Endometrial microvascular endothelial cells (primary cell): Measurements from ENCODE around the gene SMPDL3A. TPM values are rescaled to one million over a fixed set of nuclear protein-coding genes. Genes with fewer than 3 reads are reported as not detected.

Experiments
- in situ Hi-C: cut with HindIII; loops from 2 replicates; pipeline ENCODE4 v1.10.0; 2017; ENCODE audit warnings: low sequenced_read_pairs, low pct_unique_long_range_greater_than_20kb; ENCODE audit errors: inconsistent ontology term
- total RNA-seq: library from RNA; depleted of rRNA; stranded (reverse); fragments of >200 nt; gene quantifications from one replicate; pipeline ENCODE4 v1.2.3, GENCODE V29; 2015; ENCODE audit errors: inconsistent ontology term

SMPDL3A gene
- total RNA-seq, 1 donor from 2014 or later: 1.6 TPM

DNA sequence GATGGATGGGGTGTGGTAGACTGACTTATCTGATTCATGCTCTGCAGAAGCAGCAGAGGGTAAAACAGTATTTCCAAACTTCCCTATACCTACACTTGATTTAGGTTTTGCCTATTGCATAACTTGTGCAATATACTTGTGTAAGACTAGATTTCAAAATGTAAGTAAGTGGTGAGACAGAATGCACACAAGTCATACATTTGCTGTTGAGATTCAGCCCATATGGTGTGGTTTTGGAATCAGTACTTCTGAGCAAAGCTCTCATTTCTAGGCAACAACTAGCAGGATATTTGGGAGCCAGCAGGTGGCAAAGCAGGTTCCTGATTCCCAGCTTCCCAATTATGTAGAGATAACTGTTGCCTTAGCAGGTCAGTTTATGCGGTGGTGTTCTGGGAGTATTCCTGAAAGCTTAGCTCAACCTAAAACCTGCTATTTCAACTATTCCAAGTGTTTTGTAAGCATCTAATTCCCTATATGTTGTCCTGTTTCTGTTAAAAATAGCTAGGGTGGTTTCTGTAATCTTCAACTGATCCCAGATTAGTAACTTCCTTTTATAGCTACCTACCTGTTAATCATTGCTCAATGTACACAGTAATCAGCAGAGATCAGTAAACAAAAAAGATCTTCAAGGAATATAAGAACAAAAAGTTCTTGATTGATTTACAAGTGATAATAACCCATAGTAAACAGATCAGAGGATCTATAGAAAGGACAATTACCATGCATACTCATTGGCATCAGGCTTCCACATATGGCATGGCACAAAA lies 18.0 kb upstream of the SMPDL3A start:
- in situ Hi-C loops: no loop called here

DNA sequence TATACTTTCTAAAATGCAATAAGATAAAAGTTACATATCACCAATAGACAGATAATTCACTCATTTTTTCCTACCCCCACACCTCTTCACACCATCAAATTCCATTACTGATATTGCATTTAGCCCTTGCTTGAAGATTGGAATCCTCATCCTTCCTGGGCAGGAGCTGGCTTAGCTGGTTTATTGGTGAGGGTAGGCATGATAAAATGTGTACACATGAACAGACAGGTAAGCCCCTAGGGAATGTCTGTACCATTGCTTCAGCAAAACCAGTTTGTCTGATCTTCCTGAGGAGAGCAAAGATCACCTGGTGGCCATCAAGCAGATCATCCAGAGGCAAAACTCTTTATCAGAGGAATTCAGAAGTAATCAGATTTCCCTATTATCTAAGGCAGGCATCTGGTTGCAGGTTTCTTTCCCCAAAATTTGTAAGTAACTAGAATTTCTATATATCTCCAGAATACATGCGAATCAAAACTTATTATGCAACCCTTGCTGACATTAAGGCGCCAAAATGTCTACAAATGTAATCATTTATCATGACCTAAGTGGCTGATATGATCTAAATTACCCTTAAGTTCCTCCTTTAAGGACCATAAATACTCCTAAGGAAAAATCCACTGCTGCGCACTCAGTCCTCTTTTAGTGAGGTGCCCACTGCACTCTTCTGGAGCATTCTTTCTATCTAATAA lies 16.2 kb upstream of the SMPDL3A start:
- in situ Hi-C loops: no loop called here

DNA sequence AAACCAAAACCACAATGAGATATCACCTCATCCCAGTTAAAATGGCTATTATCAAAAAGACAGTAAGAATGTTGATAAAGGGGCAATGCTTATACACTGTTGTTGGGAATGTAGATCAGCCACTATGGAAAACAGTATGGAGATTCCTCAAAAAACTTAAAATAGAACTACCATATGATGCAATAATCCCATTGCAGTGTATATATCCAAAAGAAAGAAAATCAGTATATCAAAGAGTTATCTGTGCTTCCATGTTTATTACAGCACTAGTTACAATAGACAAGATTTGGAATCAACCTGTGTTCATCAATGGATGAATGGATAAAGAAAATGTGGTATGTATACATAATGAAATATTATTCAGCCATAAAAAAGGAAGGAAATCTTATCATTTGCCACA lies 13.1 kb upstream of the SMPDL3A start:
- in situ Hi-C loops: no loop called here

DNA sequence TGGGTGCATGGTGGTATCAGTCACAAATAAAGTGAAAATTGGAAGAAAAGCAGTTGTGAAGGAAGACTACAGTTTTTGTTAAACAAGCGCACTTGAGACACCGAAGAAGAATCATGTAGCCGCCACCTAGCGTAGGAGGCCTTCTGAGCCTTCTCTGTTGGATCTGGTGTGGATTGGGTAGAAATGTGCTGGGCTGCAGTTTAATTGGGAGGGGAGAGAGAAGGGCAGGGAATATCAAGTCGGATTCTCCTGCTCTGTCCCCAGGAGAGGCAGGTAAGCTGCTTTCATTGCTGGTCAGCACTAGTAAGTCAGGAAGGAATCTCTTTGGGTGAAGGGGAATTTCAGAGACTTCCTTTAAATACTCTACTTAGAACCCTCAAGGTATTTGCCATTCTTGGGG lies 10.8 kb upstream of the SMPDL3A start:
- in situ Hi-C loops: no loop called here

DNA sequence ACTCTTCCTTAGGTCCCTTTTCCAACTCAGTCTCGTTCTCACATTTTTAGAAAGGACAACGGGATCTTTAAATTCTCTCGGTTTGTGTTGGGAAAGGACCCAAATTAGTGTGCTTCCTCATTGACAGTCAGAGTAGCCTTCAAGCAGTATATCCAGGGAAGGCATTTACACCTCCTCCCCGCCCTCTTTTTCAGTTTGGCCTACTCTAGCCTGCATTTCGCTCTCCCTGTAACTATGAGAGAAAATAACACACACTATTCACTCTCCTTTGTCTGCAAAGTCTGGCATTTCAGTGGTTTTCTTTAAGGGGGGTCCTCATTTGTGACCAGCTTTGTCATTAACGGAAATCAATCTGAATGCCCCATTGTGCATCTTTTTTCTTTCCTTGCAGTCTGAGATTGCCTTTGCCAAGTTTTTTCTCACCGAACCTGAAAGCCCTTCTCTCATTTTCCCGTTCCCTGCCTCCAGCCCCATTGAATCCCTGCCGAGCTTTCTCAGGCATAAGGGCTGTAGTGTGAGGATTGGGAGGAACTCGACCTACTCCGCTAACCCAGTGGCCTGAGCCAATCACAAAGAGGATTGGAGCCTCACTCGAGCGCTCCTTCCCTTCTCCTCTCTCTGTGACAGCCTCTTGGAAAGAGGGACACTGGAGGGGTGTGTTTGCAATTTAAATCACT lies 9.9 kb upstream of the SMPDL3A start:
- in situ Hi-C loops: no loop called here

DNA sequence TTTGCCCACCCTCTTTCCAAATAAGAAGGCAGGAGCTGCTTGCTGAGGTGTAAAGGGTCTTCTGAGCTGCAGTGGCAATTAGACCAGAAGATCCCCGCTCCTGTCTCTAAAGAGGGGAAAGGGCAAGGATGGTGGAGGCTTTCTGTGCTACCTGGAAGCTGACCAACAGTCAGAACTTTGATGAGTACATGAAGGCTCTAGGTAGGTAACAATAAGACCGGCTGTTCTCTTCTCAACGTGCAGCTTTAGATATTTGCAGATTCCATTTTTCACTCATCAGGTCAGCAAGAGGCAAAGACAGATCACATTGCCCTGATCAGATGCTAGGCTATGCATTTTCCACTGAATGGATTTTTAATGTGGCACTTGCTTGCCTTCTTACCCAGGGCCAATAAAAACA lies 9.4 kb upstream of the SMPDL3A start, which contains the start of gene FABP7:
Gene FABP7 (plus strand): TSS at position 50 of the 400 bp plus-strand sequence. CDS start 79 bp downstream, at position 129.
- in situ Hi-C loops: no loop called here

DNA sequence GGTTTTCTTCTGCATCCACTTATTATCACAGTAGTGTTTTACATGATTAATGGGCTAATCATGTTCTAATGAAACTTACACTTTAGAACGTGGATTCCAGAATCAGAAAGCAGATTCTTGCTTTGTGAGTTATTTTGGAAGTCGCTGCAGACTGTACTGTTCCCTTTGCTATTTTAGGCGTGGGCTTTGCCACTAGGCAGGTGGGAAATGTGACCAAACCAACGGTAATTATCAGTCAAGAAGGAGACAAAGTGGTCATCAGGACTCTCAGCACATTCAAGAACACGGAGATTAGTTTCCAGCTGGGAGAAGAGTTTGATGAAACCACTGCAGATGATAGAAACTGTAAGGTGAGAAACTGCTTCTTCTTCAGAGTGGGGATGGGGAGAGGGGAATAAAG lies 8.9 kb upstream of the SMPDL3A start:
- in situ Hi-C loops: no loop called here

DNA sequence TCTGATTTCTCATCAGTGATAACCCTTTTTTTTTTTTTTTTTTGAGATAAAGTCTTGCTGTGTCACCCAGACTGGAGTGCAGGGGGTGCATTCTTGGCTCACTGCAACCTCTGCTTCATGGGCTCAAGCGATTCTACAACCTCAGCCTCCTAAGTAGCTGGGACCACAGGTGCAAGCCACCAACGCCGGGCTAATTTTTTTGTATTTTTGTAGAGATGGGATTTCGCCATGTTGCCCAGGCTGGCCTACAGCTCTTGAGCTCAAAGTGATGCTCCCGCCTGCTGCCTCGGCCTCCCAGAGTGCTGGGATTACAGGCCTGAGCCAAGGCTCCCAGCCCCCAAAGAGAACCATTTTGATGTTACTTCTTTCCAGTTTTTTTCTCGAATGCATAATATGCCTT lies 7.3 kb upstream of the SMPDL3A start:
- in situ Hi-C loops: no loop called here

DNA sequence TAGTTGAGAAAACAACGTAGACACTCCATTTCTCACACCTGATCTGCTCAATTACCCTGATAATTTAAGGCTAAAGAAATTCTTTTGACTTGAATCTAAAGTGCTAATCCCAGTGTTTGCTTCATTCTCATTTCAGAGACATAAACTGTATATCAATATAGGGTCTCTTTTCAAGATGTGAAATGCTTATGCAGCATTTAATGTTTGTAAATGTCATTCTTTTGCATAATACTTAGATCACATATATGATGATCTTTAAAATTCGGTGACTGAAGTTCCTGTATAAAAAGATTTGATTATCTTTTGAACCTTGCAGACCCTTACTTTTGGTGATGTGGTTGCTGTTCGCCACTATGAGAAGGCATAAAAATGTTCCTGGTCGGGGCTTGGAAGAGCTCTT lies 5.7 kb upstream of the SMPDL3A start:
- in situ Hi-C loops: no loop called here

DNA sequence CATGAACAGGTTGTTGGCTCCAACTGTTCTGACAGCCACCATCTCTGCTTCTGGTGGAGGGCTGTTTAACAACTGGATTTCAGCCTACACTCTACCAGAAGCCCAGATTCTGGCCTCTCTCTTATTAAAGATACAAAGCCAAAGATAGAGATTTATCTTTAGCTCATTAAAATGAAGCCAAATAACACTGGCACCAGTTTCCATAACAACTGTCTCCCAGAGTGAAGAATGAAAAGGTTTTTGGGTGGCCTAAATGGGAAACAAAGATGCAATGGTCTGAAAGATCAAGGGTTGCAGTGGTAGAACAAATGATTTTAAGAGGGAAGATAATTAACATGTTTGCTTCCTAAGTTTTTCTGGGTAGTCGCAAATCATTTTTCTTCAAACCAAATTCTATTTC lies 3.2 kb upstream of the SMPDL3A start:
- in situ Hi-C loops: no loop called here

DNA sequence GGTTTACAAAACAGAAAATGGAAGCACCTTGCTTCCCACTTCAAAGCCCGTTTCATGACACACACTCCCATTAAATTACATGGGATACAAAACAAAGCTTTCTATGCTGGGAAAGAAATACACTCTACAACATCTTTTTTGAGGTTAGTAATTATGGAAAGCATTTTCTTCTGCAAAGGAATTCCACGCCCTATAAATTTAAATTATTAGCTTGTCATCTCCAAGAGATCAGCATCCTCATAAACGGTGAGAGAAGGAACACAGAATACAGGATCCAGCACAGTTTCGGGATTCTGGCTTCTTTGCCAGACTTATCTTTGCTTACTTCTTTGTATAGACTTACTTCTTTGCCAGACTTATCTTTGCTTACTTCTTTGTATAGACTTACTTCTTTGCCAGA lies 1.3 kb upstream of the SMPDL3A start:
- in situ Hi-C loops: no loop called here

DNA sequence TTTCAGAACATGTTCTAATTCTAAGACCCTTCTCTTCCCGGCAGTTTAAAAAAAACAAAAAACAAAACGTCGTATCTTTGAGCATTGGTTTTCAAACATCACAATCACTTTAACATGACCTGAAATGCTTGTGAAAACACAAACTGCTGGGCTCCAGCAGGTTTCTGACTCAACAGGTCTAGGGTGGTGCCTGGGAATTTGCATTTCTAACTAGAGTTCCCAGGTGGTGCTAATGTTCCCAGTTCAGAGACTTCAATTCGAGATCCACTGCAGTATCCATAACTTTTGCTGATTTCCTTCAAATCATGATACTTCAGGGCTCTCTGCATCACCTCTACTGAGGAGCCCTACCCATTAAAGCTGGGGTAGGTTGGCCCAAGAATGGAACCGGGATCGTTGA lies 850 bp upstream of the SMPDL3A start:
- in situ Hi-C loops: no loop called here

DNA sequence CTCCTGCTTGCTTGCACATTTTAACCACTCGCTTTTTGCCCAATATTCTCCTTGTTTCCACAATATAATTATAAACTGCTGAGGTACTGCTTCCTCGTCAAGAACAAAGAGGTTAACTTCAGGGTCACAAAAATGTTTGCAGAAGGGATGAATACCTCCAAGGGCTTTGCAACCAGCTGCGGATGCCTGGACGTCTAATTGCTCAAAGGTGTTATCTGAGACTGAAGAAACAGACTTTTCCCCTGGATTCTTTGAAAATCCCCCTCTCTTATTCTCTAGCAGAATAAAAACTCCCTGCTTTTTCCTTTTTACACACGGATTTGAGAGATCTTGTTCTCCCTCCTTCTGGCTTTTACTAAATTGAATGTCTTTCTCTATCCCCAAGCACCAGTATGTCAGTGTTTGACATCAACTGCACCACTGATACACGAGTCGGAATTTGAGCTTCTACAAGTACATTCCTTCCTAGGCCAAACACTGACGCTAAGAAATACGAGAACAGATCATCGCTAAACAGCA lies 336 bp upstream of the SMPDL3A start:
- in situ Hi-C loops: no loop called here

DNA sequence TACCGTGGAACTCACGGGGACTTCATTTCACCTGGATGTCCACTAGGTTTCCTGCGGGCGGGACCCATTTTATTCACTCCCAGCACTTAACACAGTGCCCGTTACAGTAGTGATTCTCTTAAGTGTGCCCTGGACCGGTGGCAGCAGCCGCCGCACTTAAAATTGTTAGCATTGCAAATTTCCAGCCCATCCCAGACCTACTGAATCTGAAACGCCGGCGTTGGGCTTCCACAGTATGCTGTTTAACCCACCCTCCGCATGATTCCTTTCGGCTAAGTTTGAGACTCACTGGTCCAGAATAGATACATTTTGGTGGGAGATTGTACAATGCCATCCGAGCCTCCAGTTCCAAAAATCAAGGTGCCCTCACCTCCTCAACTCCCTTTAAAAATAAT lies 967 bp downstream of the SMPDL3A start:
- in situ Hi-C loops: no loop called here

DNA sequence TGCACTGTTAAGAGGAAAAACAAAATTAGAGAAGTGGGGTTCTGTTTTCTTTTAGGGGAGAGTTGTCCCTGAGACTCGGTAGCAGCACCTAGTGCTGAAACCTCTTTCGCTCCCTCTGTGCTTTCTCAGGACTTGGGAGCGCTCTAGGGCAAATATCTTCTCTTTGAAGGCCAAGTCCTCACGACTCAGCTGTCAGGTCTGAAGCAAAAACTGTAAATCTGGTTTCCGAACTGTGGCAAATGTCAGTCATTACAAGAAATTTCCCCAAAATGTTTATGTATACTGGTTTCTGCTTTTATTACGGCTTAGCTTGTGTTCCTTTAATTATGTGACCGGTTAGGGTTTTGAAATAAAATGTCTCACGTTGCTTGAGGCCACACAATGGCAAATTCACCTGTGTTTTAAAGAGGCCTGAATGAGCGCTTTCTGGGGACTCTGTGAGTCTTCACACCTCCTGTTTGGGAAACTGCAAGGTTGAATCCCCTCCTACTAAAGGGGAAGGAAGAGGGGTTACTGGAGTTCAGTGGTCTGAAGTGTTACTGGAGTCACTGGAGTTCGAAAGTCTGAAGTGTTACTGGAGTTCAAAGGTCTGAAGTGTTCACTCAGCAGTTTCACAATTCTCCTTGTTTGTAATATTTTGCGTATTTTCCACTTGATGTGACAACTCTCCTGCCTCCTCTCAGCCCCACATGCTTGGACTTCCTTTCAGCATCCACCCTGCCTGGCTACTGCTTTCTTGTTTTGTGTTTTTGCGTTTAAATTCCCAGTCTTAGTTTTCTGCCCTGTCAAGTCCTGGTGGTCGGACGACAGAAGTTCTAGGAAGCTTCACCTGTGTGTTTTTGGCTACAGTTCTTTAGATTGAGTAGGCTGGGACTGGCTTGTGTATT lies 1.6 kb downstream of the SMPDL3A start:
- in situ Hi-C loops: no loop called here

DNA sequence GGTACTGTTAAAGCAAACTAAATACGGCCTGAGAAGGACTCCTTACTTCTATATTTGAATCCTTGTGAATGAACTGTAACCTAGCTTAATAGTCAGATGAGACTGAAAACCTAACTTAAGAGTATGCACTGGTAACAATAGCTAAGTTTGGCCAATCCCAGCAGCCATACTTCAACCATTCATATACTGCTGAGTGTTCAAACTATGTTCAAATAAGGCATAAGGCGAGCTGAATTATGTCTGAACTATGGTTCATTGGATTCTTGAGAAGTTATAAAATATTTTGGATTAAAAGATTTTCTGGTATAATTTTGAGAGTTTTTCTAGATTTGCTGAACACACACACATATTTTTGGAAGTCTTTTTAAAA lies 2.2 kb downstream of the SMPDL3A start:
- in situ Hi-C loops: no loop called here

DNA sequence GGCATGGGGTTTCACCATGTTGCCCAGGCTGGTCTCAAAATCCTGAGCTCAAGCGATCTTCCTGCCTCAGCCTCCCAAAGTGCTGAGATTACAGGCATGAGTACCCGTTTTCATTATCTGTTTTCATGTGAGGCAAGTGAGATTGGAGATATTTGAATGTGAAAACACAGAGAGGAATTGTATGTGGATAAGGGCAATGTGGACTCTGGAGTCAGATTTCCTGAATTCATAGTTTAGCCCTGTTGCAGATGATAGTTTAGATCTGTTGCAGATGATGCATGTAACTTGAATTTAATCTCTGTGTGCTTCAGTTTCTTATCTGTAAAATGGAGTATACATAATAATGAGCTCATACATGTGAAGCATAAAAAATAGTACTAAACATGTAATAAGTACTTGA lies 3.7 kb downstream of the SMPDL3A start:
- in situ Hi-C loops: no loop called here

DNA sequence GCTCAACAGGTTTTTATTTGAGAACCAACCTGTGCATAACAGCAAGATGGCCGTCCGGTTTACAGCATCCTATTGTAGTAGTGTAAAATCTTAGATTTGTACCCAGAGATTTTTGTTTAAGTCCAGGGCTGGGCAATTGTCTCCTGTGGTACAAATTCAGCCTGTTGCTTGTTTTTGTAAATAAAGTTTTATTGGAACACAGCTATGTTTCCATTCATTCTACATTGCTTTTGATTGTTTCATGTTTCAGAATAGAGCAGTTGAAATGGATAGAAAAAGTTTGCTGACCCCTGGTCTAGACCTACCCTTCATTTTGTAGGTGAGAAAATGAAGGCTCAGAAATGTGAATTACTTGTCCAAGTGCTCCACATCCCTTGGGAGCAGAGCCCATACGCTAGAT lies 8.5 kb downstream of the SMPDL3A start:
- in situ Hi-C loops: no loop called here

DNA sequence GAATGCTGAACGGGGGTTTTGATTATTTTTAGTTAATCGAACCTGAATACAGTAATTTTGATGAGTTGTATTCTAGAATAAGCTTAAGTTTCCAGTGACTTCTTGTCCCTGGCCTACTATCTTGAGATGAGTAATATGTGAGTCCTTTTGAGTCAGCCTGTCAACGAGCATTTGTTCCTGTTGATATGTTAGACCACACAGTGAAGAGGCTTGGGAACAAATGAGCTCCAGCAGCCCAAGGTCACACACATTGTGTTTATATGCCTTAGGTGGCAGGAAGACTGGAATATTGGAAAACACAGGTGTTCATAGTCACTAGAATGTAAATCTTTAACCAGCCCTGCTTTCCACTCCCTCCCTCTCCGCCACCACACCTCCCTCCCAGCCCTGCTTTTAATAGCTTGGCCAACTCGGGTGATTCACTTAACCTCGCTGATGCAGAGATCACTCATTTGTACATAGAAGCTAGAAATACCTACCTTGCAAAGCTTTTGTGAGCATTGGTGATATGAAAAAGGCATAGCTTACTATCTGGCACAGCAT lies 9.1 kb downstream of the SMPDL3A start:
- in situ Hi-C loops: no loop called here
